HUES64 (cell line): Measurements from ENCODE around the gene CLEC5A.
A peak's percentile ranks its signal among the peaks of the same experiment; 100 is the strongest.

Experiments
- H3K27ac ChIP-seq: 2 replicates; pipeline ENCODE4 v1.7.0; 2013; ENCODE audit warnings: low read depth, low read length, inconsistent platforms
- H3K27me3 ChIP-seq: 2 replicates; pipeline ENCODE4 v1.6.1; 2013; ENCODE audit warnings: mild to moderate bottlenecking, low read length; ENCODE audit not compliant: insufficient read depth
- H3K36me3 ChIP-seq: 2 replicates; pipeline ENCODE4 v1.6.1; 2013; ENCODE audit warnings: mild to moderate bottlenecking, low read length; ENCODE audit not compliant: insufficient read depth
- H3K4me1 ChIP-seq: 2 replicates; pipeline ENCODE4 v1.6.1; 2013; ENCODE audit warnings: mild to moderate bottlenecking, low read length, moderate library complexity; ENCODE audit not compliant: insufficient read depth
- H3K4me3 ChIP-seq: 2 replicates; pipeline ENCODE4 v1.5.1; 2013; ENCODE audit warnings: mild to moderate bottlenecking, low read length, moderate library complexity
- H3K9ac ChIP-seq: 2 replicates; pipeline ENCODE4 v1.6.1; 2013; ENCODE audit warnings: mild to moderate bottlenecking, low read depth, low read length
- H3K9me3 ChIP-seq: 2 replicates; pipeline ENCODE4 v1.6.1; 2013; ENCODE audit warnings: low read depth, low read length; ENCODE audit not compliant: insufficient read depth
- WGBS: fragments of 150-250, 120-280 bp; methylation state at CpG from one replicate; pipeline ENCODE4 v1.1.7; 2013; ENCODE audit warnings: missing lambda C conversion rate; 5-methylcytosine and 5-hydroxymethylcytosine counted together

Gene CLEC5A

DNA sequence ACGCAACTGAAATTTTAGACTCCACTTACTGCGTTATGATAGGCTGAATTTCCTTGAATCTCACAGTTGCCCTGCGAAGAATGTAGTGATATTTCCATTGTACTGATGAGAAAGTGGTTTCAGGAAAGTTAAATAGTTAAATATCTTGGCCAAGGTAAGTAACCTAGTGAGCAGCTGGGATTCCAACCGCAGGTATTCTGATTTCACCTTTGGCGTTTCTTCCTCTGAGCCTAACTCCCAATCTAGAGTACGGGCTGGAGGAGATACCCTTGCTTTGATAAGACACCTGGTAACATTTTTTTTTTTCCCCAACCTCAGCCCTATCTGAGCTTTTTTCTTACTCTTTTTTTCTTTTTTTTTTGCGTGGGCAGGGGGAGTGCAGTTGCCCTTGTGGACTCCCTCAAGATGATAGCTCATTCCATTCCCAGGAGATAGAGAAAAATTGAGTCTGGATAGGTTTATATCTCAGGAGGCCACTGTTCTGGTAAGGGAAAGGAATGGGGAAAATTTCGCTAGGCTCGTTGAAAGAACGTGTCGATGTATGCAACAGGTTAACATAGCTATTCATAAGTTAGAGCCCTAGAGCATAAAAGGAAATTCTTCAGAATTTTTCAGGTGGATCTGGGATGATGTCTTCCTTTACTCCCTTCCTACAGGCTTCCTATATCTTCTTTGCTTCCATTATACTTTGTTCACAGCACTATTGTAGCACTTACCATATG, 29.9 kb upstream of the CLEC5A start:
- Histone ChIP-seq H3K27ac (no peak overlapping the region), H3K27me3 (no peaks in the 10 kb centered on the region), H3K4me1 (0 out of 2 replicates have a peak, but pooled peaks cover 2% of the 10 kb centered on the region), H3K36me3 (no peaks in the 10 kb centered on the region), H3K9ac (no peak overlapping the region), H3K4me3 (peak overlapping the region; percentile 35; the same call in 1 of the 2 replicates), H3K9me3 (no peaks in the 10 kb centered on the region)
- WGBS: 55% methylated on average over 10 of the region's 11 CpGs

DNA sequence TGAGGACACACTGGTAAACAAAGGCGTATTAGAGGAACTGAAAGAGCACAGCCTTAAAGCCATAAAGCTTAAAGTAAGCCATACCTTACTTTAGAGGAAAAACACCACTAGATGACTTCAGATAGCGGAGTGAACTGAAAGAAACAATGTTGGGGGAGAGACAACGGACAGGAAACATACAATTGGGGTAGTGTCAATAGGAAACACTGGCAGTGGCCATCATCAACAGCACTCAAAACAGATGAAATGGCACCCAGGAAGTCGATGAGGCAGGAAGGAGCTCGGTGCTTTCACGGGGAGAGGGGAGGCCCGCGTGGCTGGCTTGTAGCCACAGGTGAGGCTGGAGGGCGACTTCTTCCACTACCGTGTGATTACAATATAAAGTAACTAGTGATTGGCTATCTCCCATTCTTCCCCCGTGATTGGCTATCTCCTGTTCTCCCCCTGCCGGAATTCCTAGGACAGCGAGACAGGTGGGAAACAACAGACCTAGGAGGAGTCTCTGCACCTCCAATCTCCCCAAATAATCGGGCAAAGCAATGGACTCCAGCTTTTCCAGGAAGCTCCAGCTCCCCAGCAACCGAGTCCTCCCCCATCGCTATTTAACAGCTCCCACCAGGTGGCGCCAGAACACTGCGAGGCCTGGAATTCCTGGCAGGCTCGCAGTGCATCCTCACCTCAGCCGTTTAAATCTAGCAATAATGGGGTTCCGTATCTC, 29.2 kb upstream of the CLEC5A start:
- H3K36me3 ChIP-seq: no peaks in the 10 kb centered on the region
- H3K4me1 ChIP-seq: 0 out of 2 replicates have a peak, but pooled peaks cover 2% of the 10 kb centered on the region
- no peaks in the 10 kb centered on the region for H3K9me3 ChIP-seq
- peak overlapping the region; percentile 35 for H3K4me3 ChIP-seq
- peak overlapping the region; percentile 21; the same call in 1 of the 2 replicates for H3K9ac ChIP-seq
- H3K27me3 ChIP-seq: no peaks in the 10 kb centered on the region
- WGBS: 23% methylated on average over 21 of the region's 21 CpGs
- H3K27ac ChIP-seq: no peak overlapping the region

DNA sequence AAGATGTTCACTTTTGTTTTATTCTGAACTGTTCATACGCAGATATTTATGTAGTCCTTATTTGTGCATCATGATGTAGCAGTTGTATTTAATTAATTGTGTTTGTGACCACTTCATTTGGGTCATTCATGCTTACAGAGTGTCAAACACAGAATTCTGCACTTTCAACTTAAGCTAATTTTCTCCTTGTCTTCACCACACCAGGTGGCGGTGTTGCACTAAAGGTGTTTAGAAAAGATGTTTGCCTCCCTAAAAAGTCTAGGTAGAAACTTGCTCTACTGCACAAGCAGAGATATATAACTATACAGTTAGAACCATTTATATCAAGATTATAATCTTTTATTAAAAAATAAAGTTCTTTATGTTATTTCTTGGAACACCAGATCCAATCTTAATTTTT, 28.1 kb upstream of the CLEC5A start:
- Histone ChIP-seq H3K4me3 (no peak overlapping the region), H3K9me3 (no peaks in the 10 kb centered on the region), H3K4me1 (0 out of 2 replicates have a peak, but pooled peaks cover 2% of the 10 kb centered on the region), H3K27me3 (no peaks in the 10 kb centered on the region), H3K36me3 (no peaks in the 10 kb centered on the region), H3K27ac (no peak overlapping the region), H3K9ac (no peak overlapping the region)
- WGBS: 91% methylated on average over 1 of the region's 2 CpGs

DNA sequence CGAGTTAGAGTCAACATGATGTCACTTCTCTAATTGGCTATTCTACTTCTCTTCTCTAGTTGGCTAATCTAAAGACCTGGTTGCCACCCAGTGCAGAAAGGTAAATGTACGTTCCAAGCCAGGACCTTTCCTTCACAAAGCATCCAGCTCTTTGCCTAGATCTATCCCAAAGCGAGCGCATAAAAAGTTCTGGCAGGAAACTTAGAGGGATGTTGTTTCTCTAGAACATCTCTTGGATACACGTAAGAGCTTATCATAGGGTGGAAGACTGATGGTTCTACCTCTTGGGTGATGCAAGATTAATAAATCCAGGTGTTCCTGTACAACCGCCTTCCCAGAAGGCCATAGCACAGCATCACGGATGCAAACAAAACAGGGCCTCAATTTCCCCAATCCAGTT, 26.9 kb upstream of the CLEC5A start, which contains the start of gene TAS2R38:
TAS2R38 (minus strand) TSS at position 101 of the 400 bp plus-strand sequence; CDS start at position 17, 84 bp downstream.
- no peak within 1 kb of the TSS for H3K27ac ChIP-seq
- WGBS: 95% methylated on average over 7 of the region's 7 CpGs
- H3K4me3 ChIP-seq: no peak within 1 kb of the TSS
- H3K27me3 ChIP-seq: no peaks in the 10 kb centered on the region
- H3K4me1 ChIP-seq: 0 out of 2 replicates have a peak, but pooled peaks cover 2% of the 10 kb centered on the region
- no peaks in the 10 kb centered on the region for H3K36me3 ChIP-seq
- H3K9me3 ChIP-seq: no peaks in the 10 kb centered on the region
- H3K9ac ChIP-seq: no peak within 1 kb of the TSS

DNA sequence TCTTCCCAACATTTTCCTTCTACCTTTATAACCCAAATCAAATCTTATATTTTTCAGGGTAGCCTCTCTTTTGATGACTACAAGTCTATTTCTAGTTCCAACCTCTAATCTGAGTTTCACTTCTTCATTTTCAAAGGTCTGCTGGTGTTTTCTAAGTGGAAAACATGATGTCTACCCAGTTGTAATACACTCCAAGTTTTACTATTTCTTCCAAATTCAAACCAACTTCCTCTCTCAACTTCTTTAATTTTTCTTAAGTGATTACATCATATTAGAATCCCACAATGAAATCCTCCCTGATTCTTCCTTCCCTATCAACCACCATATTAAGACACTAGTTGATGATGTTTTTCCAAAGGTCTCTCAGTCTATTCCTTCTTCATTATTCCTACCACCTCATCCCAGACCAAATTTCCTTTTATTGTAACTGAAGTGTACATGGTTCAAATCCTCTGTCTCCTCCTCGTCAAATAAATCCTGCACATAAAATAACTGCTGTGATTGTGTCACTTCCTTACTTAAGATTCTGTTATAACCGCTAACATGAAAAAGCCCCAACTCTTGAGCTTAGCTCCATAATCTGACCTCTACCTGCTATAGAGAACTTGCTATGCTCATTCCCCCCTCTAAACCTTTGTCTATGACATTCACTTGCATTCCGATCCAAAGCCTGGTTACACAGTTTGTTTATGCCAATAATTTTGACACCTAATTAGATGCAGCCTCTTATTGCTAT, 14.1 kb upstream of the CLEC5A start:
- H3K27ac ChIP-seq: no peak overlapping the region
- no peaks in the 10 kb centered on the region for H3K36me3 ChIP-seq
- H3K9me3 ChIP-seq: no peaks in the 10 kb centered on the region
- WGBS: 95% methylated on average over 3 of the region's 3 CpGs
- no peaks in the 10 kb centered on the region for H3K4me1 ChIP-seq
- H3K9ac ChIP-seq: no peak overlapping the region
- H3K27me3 ChIP-seq: no peaks in the 10 kb centered on the region
- no peak overlapping the region for H3K4me3 ChIP-seq

DNA sequence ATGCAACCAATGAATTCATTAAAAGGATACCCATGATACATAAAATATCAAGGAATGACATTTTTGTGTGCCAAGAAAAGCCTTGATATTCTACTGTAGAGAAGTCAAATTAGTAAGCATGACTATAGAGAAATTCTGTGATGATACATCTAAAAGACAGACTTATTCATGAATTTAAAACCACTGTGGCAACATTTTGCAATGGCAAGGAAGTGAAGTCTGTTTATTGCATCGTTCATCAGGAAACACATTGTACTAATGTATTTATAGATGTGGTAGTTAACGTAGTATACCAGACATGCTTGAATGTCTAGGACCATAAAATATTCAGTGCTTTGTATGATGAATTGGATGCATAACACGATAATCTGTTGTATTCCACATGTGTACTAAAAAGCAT, 9.3 kb upstream of the CLEC5A start:
- Histone ChIP-seq H3K9me3 (no peaks in the 10 kb centered on the region), H3K27ac (no peak overlapping the region), H3K36me3 (no peaks in the 10 kb centered on the region), H3K4me3 (no peak overlapping the region), H3K9ac (no peak overlapping the region), H3K27me3 (no peaks in the 10 kb centered on the region), H3K4me1 (peaks cover 9% of the 10 kb centered on the region; the same call in 1 of the 2 replicates)
- 93% methylated on average over 2 of the region's 3 CpGs for WGBS

DNA sequence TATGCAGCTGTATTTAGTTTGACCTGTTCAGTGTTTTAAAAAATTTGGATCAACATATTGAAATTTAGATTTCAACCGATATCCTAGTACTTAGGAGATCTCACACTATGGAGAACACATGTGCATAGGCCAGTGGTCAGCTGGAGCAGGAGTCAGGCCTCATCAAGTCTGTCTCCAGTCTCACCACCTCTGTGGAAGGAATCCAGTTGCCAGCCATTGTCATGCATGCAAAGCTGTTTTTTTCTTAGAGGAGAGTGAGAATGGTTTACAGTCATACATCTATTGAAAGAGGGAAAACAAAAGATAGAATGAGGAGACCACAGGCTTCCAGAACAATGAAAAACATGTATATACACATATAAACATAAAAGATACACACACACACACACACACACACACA, 7.6 kb upstream of the CLEC5A start:
- 100% methylated on average over 1 of the region's 1 CpG for WGBS
- Histone ChIP-seq H3K9ac (no peak overlapping the region), H3K9me3 (no peaks in the 10 kb centered on the region), H3K27ac (no peak overlapping the region; the same call in 1 of the 2 replicates), H3K36me3 (no peaks in the 10 kb centered on the region), H3K27me3 (no peaks in the 10 kb centered on the region), H3K4me3 (no peak overlapping the region), H3K4me1 (peaks cover 9% of the 10 kb centered on the region; the same call in 1 of the 2 replicates)

DNA sequence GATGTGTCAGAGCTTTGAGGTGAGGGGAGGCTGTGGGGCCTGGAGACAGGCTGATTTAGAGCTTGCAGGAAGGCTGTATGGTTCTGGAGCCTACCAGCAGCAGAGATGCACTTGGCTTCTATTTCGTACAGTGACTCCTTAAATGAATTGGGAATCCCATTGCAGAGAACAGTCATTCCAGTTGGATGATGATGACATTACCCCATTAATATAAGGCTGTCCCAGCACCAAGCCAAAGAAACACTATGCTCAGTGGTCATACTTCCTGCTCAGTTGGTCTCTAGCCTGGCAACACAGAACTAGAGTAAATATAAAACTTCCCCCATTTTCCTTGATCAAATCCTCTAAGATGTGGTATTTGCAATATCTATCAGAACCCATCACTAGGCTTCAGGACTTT, 5.7 kb upstream of the CLEC5A start:
- H3K36me3 ChIP-seq: no peaks in the 10 kb centered on the region
- peaks cover 9% of the 10 kb centered on the region; the same call in 1 of the 2 replicates for H3K4me1 ChIP-seq
- H3K9me3 ChIP-seq: no peaks in the 10 kb centered on the region
- whole genome bisulfite sequencing: 88% methylated on average over 1 of the region's 1 CpG
- H3K4me3 ChIP-seq: no peak overlapping the region
- no peaks in the 10 kb centered on the region for H3K27me3 ChIP-seq
- H3K9ac ChIP-seq: no peak overlapping the region
- no peak overlapping the region for H3K27ac ChIP-seq

DNA sequence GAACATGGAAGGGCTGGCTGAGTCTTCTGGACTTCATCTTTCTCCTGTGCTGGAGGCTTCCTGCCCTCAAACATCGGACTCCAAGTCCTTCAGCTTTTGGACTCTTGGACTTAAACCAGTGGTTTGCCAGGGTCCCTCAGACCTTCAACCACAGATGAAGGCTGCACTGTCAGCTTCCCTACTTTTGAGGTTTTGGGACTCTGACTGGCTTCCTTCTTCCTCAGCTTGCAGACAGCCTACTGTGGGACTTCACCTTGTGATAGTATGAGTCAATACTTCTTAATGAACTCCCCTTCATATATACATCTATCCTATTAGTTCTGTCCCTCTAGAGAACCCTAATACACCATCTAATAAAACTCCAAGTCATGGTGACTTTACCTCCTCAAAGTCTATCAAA, 4.0 kb upstream of the CLEC5A start:
- H3K36me3 ChIP-seq: no peaks in the 10 kb centered on the region
- no peak overlapping the region for H3K27ac ChIP-seq
- H3K4me1 ChIP-seq: peaks cover 9% of the 10 kb centered on the region; the same call in 1 of the 2 replicates
- no peaks in the 10 kb centered on the region for H3K9me3 ChIP-seq
- no peaks in the 10 kb centered on the region for H3K27me3 ChIP-seq
- H3K9ac ChIP-seq: no peak overlapping the region
- no peak overlapping the region for H3K4me3 ChIP-seq
- 88% methylated on average over 1 of the region's 1 CpG for WGBS

DNA sequence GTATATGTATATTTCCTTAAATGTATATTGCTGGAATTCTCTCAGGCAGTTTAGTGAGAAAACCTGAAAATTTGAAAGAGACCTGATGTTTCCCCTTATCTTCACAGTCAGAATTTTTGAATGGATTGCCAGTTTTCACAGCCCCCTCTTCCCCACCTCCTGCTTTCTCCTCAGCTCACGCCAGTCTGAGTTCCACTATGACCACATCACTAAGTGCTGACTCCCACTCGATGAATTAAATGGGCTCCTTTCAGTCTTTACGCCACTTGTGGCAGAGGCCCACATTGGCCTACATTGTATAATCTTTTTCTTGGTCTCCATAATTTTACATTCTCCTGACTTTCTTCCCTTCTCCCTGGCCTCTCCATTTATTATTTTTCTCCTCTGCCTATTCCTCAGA, 3.1 kb upstream of the CLEC5A start:
- H3K9me3 ChIP-seq: no peaks in the 10 kb centered on the region
- H3K27ac ChIP-seq: no peak overlapping the region
- no peak overlapping the region for H3K9ac ChIP-seq
- no peak overlapping the region for H3K4me3 ChIP-seq
- H3K36me3 ChIP-seq: no peaks in the 10 kb centered on the region
- no peaks in the 10 kb centered on the region for H3K27me3 ChIP-seq
- 95% methylated on average over 3 of the region's 3 CpGs for WGBS
- peaks cover 9% of the 10 kb centered on the region; the same call in 1 of the 2 replicates for H3K4me1 ChIP-seq

DNA sequence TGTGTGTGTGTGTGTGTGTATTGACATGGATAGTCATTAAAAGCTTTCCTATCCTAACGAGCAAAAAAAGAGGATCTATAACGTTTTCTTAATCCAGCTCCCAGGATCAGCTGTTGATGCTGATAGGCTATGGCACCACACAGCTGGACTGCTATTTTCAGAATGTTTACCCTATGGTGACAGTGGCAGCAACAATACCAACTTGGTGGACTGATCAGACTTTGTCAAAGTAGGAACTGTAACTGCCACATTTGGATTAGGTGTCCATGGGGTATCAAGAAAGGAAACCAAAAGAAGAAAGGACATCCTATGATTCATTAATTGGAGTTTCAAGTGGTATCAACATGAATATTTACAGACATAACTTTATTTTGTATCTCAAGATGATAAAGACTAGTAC, 2.7 kb upstream of the CLEC5A start:
- H3K9ac ChIP-seq: no peak overlapping the region
- H3K9me3 ChIP-seq: no peaks in the 10 kb centered on the region
- 86% methylated on average over 2 of the region's 2 CpGs for WGBS
- no peaks in the 10 kb centered on the region for H3K27me3 ChIP-seq
- no peaks in the 10 kb centered on the region for H3K36me3 ChIP-seq
- H3K4me3 ChIP-seq: no peak overlapping the region
- peaks cover 4% of the 10 kb centered on the region; the same call in 1 of the 2 replicates for H3K4me1 ChIP-seq
- no peak overlapping the region for H3K27ac ChIP-seq
